CMK (cell line): ENCODE results near the gene SDF2L1.
"Not testable (repeated sequence)": the region's sequence is repeated elsewhere in the genome, so short reads cannot be mapped to it uniquely, and the experiment has no call there.

Experiments used
- DNase-seq: peaks from one replicate; pipeline ENCODE4 v3.0.0-alpha.2; 2010; ENCODE audit warnings: low read depth

Gene SDF2L1

GRCh38 chr22:21641789-21642583 is at the start of gene SDF2L1:
Gene SDF2L1 (plus strand): TSS chr22:21642302. CDS start chr22:21642337, 35 bp downstream.
- peak; percentile 92 for DNase-seq

GRCh38 chr22:21592422-21592821 is 49.7 kb upstream of the SDF2L1 start:
- no peak for DNase-seq

- DNase-seq = no peak
Observed at GRCh38 chr22:21593406-21594232, 48.5 kb upstream of the SDF2L1 start.

DNA sequence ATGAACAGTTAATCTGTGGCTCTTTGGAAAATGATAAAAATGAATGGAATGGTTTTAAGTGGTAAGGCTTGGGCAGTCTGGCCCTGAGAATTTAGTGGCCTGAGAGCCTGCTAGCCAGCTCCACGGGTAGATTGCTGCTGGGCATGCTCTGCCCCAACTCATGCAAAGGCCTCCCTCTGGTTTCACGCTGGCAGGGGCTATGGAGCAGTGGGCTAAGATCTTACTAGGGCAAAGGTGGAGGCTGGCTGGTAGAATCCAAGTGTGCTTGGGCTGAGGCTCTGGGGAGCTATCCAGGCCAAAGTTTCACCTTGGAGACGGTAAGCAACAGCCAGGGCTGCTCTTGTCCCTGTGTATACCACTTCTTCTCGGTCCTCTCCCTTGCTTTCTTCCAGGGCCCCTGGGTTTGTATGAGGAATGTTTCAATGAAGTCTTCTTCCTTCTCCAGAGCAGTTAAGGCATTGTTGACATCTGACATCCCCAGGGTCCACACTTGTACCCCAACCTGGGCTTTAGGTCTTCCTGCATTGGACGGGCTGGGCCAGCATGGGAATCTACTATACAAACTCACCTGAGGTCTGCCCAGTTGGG is 47.1 kb upstream of the SDF2L1 start:
- no peak for DNase-seq

DNA sequence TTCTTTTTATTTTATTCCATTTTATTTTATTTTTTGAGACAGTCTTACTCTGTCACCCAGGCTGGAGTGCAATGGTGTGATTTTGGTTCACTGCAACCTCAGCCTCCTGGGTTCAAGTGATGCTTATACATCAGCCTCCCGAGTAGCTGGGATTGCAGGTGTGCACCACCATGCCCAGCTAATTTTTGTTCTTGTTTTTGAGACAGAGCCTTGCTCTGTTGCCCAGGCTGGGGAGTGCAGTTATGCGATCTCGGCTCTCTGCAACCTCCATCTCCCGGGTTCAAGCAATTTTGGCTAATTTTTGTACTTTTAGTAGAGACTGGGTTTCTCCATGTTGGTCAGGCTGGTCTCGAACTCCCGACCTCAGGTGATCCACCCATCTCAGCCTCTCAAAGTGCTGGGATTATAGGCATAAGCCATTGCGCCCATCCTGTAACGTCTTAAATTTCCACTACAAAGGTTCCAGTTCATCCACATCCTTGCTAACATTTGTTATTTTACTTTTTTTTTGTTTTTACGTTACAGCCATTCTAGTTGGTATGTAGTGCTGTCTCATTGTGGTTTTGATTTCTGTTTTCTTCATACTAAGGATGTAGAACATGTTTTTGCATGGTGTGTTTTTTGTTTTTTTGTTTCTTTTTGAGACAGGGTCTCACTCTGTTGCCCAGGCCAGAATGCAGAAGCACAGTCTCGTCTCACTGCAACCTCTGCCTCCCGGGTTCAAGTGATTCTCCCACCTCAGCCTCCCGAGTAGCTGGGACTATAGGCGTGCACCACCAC is 45.6 kb upstream of the SDF2L1 start:
- DNase-seq = not testable (repeated sequence)

DNA sequence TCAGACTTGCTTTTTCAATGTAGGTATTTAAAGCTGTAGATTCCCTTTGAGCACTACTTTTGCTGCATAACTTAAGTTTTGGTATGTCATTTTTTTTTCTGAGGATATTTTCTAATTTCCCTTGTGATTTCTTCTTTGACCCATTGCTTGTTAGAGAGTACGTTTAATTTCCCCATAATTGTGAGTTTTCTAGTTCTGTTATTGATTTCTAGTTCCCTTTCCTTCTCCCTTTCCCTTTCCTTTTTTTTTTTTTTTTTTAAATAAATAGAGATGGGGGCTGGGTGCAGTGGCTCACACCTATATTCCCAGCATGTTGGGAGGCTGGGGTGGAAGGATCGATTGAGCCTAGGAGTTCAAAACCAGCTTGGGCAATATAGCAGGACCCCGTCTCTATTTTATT is 43.8 kb upstream of the SDF2L1 start:
- DNase-seq = no peak

DNA sequence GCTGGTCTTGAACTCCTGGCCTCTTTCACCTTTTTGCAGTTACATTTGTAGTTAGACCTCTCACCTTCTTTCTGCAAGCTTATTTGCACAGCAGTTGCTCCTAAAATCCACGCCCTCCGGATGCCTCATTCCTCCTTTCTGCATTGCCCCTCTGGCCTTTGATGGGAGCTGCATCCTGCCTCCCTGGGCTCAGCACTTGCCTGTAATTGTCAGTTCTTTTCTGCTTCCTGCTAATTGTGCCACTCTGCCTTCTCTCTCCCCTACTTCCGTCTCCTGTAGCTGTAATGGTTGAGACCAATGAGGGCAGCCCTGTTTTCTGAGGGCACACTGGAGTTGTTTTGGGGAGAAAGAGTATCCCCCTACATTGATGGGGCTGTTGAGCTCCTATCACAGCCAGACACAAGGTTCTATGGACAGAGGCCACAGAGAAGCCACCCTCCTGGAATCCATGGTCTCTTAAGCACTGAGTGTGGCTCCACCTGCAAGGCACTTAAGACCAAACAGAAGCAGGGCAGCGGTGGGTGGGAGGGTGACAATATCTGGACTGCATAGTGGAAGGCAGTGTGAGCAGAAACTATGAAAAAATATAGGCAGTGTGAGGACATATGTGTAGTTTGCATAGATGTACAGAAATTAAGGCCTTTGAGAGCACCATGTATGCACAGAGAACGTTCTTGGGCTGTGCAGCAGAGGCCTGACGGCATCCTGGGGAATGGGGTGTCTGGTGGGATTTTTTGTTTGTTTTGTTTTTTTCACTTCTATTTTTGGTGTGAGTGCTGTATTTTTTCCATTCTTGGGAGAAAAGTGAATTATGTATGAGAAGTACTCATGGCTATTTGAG is 42.8 kb upstream of the SDF2L1 start:
- no peak for DNase-seq

GRCh38 chr22:21602579-21602978 is 39.5 kb upstream of the SDF2L1 start:
- DNase-seq = no peak

- no peak for DNase-seq
Observed at GRCh38 chr22:21603973-21604372, 38.1 kb upstream of the SDF2L1 start.

DNA sequence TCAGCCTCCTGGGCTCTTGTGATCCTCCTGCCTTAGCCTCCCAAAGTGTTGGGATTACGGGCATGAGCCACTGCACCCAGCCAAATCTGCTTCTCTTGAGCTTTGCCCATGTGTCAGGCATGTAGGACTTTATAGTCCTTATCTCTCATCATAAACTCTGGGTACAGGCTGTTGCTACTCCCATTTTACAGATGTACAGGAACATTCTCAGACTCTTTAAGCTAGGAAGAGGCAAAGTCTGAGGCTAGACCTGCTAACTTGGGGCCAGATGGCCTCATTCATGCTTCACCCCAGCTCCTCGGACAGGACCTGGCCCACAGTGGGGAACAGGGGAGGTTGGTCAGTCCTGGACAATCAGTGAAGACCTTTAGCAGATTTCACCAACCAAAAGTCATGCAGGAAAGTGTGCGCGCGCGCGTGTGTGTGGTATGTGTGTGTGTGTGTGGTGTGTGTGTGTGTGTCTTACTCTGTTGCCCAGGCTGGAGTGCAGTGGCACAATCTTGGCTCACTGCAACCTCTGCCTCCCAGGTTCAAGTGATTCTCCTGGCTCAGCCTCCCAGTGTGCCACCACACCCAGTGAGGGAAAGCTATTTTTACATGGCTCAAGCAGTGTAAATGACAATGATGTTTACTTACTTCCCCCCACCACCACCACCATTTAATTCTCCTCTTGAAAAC is 36.1 kb upstream of the SDF2L1 start:
- no peak for DNase-seq

DNA sequence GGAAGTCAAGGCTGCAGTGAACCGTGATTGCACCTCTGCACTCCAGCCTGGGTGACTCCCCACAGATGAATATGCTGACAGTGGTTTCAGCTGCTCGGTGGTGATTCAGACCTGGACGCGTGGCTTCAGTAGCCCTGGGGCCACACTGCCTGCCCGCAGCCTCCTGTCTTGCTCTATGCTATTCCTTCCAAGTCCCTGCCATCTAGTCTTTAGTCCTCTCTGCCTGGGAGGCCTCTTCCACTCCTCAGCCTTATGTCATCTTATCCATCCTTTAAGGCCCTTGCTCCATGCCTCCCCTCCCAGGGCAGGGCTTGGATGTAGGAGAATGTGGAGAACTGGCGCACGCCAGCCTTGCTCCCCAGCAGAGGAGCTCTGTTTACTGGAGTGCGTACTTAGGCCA is 35.3 kb upstream of the SDF2L1 start:
- no peak for DNase-seq

DNA sequence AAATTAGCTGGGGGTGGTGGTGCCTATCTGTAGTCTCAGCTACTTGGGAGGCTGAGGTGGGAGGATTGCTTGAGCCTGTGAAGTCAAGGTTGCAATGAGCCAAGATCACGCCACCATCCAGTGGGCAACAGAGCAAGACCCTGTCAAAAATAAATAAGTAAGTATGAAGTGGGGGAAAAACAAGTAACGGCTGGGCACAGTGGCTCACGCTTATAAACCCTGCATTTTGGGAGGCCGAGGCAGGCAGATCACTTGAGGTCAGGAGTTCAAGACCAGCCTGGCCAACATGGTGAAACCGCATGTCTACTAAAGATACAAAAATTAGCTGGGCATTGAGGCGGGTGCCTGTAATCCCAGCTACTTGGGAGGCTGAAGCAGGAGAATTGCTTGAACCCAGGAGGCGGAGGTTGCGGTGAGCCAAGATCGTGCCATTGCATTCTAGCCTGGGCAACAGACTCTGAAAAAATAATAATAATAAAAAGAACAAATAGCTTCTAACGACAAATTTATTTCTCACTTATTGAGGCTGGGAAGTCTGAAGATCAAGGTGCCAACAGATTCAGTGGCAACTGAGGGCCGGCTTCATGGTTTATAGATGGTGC is 32.4 kb upstream of the SDF2L1 start:
- DNase-seq = not testable (repeated sequence)

- DNase-seq = no peak
Observed at GRCh38 chr22:21611210-21611977, 30.7 kb upstream of the SDF2L1 start.

- no peak for DNase-seq
Observed at GRCh38 chr22:21612858-21613257, 29.2 kb upstream of the SDF2L1 start.

- no peak for DNase-seq
Observed at GRCh38 chr22:21613553-21614233, 28.4 kb upstream of the SDF2L1 start.

DNA sequence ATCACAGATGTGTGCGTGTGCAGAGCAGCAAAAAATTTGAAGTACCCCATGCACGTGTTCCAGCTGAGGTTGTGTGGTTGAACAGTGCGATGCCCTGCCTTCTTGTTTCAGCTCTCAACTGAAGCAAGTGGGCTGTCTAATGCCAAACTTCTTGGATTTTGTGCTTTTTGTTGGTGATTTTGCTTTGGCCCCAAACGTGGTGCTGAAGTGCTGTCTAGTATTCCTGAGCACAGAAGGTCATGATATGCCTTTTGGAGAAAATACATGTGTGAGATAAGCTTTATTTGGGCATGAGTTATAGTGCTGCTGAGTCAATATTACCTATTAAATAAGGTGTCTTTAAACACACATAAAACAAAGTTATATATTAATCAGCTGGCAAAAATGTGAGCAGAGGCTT is 26.4 kb upstream of the SDF2L1 start:
- no peak for DNase-seq

DNA sequence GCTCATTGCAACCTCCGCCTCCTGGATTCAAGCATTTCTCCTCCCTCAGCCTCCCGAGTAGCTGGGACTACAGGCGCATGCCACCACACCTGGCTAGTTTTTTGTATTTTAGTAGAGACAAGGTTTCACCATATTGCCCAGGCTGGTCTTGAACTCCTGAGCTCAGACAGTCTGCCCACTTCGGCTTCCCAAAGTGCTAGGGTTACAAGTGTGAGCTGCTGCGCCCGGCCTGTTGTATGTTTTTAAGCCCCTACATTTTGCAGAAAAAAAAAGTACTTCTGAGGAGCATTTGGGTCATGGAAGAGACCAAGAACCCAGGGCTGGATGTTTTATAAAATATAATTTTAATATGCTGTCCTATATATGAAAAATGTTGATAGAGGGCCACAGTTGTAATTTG is 24.8 kb upstream of the SDF2L1 start:
- not testable (repeated sequence) for DNase-seq

DNA sequence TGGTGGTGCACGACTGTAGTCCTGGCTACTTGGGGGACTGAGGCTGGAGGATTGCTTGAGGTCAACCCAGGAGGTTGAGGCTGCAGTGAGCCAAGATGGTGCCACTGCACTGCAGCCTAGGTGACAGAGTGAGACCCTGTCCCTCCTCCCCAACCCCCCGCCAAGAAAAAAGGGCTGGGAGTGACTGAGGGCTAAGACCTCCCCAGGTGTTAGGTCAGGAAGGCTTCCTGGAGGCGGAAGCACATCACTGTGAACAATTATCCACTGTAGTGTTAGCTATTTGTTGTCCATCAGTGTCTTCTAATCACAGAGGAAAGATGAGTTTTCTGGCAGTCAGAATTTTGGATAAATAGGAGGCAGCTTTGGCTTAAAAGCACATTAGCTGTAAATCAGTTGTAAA is 21.1 kb upstream of the SDF2L1 start:
- no peak for DNase-seq
